Choroid plexus epithelial cell (primary cell): ENCODE data around the gene AFM.

Experiments used
- DNase-seq: peaks from one replicate; pipeline ENCODE4 v3.0.0-alpha.2; 2010; ENCODE audit warnings: low read depth
- H3K4me3 ChIP-seq: 2 replicates; pipeline ENCODE4 v1.5.1; 2011; ENCODE audit warnings: low read depth, mild to moderate bottlenecking, control low read depth, low read length, moderate library complexity
- CTCF ChIP-seq: conservative IDR thresholded peaks from 2 replicates; pipeline ENCODE4 v1.5.1; 2011; ENCODE audit warnings: low read depth, mild to moderate bottlenecking, control low read depth, inconsistent platforms, low read length, moderate library complexity

Gene AFM

GRCh38 chr4:73456177-73457022, 25.1 kb upstream of the AFM start:
- TF ChIP-seq CTCF, result no peak
- no peak overlapping the region for H3K4me3 ChIP-seq
- no peak for DNase-seq

GRCh38 chr4:73458184-73459047, 23.1 kb upstream of the AFM start:
- H3K4me3 ChIP-seq, result no peak overlapping the region
- no peak for TF ChIP-seq CTCF
- DNase-seq, result no peak

GRCh38 chr4:73459048-73459421, 22.5 kb upstream of the AFM start:
- no peak for TF ChIP-seq CTCF
- no peak for DNase-seq
- H3K4me3 ChIP-seq, result no peak overlapping the region

- DNase-seq, result no peak
- H3K4me3 ChIP-seq, result no peak overlapping the region
- no peak for TF ChIP-seq CTCF
Measured at GRCh38 chr4:73460913-73461522, 20.5 kb upstream of the AFM start.

GRCh38 chr4:73468170-73468569, 13.4 kb upstream of the AFM start:
- no peak for TF ChIP-seq CTCF
- no peak overlapping the region for H3K4me3 ChIP-seq
- no peak for DNase-seq

- TF ChIP-seq CTCF, result no peak
- DNase-seq, result no peak
- no peak overlapping the region for H3K4me3 ChIP-seq
Measured at GRCh38 chr4:73470728-73471127, 10.8 kb upstream of the AFM start.
